ENCODE measurements around the gene GTSE1. TPM values are rescaled to one million over a fixed set of nuclear protein-coding genes. Genes with fewer than 3 reads are reported as not detected.

The GTSE1 gene
- total and polyA plus RNA-seq, 2 donors (not counting 1 experiment from before 2014, with no cell fraction given), result 2.0 to 3.6 TPM

DNA sequence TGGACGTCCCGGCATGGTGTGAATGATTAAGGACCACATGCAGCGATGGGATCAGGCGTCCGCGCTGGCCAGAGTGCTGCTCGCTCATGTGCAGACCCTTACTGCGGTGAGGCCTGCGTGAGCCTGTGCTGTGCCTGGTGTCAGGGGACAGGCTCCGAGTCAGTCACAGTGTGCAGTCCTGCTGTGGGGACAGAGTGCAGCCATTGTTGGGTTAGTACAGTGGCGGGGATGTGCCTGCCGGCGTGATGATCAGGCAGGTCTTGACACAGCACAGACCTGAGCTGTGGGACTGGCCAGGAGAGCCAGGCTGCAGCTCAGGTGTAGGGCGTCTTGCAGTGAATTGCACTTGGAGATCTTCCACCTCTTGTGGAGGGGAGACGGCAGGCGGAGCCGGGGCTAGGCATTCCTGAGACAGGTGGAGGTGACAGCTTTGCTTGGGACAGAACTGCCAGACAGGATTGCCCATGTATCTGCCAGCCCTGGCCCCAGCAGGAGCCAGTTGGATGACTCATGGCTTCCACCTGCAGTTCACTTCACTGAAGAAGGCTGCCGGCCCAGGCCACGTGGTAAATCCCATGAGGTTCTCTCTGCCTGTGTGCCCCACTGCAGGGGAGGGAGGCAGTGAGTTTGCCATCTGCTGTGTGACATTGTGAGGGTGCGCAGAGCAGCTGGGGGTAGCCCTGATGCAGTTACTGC is 56.2 kb downstream of the GTSE1 start:
- DNase-seq (ENCODE audit: low read depth in 2 of 2), result peak in 1 of 2 donors; percentile 58
- H3K9ac ChIP-seq (ENCODE audit: insufficient read depth, low read length), result no peak overlapping the region
- H3K36me3 ChIP-seq (ENCODE audit: control insufficient read depth, insufficient read depth, low read length), result peaks cover 34% of the 10 kb centered on the region
- H3K4me2 ChIP-seq (ENCODE audit: extremely low read depth, insufficient read depth, low read length), result no peak overlapping the region
- H3K9me3 ChIP-seq (ENCODE audit: control insufficient read depth, insufficient read depth, low read depth, low read length), result no peaks in the 10 kb centered on the region
- H3K27me3 ChIP-seq (ENCODE audit: control insufficient read depth, insufficient read depth, low read length), result no peaks in the 10 kb centered on the region
- no peaks in the 10 kb centered on the region for H3K79me2 ChIP-seq (ENCODE audit: control insufficient read depth, insufficient read depth, low read length)
- TF ChIP-seq, protein P1, sequence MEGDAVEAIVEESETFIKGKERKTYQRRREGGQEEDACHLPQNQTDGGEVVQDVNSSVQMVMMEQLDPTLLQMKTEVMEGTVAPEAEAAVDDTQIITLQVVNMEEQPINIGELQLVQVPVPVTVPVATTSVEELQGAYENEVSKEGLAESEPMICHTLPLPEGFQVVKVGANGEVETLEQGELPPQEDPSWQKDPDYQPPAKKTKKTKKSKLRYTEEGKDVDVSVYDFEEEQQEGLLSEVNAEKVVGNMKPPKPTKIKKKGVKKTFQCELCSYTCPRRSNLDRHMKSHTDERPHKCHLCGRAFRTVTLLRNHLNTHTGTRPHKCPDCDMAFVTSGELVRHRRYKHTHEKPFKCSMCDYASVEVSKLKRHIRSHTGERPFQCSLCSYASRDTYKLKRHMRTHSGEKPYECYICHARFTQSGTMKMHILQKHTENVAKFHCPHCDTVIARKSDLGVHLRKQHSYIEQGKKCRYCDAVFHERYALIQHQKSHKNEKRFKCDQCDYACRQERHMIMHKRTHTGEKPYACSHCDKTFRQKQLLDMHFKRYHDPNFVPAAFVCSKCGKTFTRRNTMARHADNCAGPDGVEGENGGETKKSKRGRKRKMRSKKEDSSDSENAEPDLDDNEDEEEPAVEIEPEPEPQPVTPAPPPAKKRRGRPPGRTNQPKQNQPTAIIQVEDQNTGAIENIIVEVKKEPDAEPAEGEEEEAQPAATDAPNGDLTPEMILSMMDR (conservative IDR thresholded peaks at IDR 0.05 in 1 of 2, IDR thresholded peaks at IDR 0.05 in 1 of 2; ENCODE audit: low read depth in 1 of 2, low read length in 2 of 2), result no peak
- no peak for TF ChIP-seq EZH2 (IDR thresholded peaks at IDR 0.05; ENCODE audit: low read length, missing control alignments)
- H3K4me3 ChIP-seq (replicated peaks in 1 of 4; ENCODE audit: control extremely low read depth in 1 of 4, insufficient read depth in 1 of 4, low read depth in 3 of 4, low read length in 4 of 4), result no peak overlapping the region
- no peaks in the 10 kb centered on the region for H4K20me1 ChIP-seq (ENCODE audit: control insufficient read depth, extremely low read depth, insufficient read depth, low read length)
- no peak overlapping the region for H2AFZ ChIP-seq (ENCODE audit: low read length)
- no peak overlapping the region for H3K27ac ChIP-seq (ENCODE audit: insufficient read depth, low read length)
- no peaks in the 10 kb centered on the region for H3K4me1 ChIP-seq (ENCODE audit: control insufficient read depth, extremely low read depth, insufficient read depth, low read length)

DNA sequence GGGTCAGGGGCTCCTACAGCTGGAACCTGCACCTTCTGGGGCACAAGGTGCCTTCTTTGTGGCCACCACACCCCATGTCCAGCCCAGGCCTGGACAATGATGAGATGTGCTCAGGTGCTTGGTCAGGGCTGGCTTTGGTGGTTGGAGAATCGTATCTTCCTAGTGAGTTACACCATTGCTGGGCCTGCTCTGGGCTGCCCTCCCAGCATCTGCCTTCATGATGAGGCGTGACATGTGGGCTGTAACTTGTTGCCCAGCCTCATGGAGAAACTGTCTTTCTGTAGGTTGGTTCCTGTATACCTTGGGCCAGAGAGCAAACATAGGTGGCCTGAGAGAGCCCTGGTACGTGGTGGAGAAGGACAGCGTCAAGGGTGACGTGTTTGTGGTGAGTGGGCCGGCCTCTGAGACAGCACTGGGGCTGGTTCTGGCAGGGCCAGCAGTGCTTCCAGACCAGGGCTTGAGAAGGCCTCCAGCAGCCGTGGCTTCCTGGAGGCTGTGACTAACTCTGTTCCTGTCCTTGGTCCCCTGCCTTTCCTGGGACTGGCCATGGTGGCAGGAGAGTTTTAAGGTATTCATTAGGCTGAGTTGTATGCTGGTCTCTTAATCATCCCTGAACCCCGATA is 56.9 kb downstream of the GTSE1 start:
- Histone ChIP-seq H2AFZ (ENCODE audit: low read length) (no peak overlapping the region), H3K4me3 (replicated peaks in 1 of 4; ENCODE audit: control extremely low read depth in 1 of 4, insufficient read depth in 1 of 4, low read depth in 3 of 4, low read length in 4 of 4) (no peak overlapping the region), H3K4me1 (ENCODE audit: control insufficient read depth, extremely low read depth, insufficient read depth, low read length) (no peaks in the 10 kb centered on the region), H3K4me2 (ENCODE audit: extremely low read depth, insufficient read depth, low read length) (no peak overlapping the region), H3K9ac (ENCODE audit: insufficient read depth, low read length) (no peak overlapping the region), H3K9me3 (ENCODE audit: control insufficient read depth, insufficient read depth, low read depth, low read length) (no peaks in the 10 kb centered on the region), H4K20me1 (ENCODE audit: control insufficient read depth, extremely low read depth, insufficient read depth, low read length) (no peaks in the 10 kb centered on the region), H3K36me3 (ENCODE audit: control insufficient read depth, insufficient read depth, low read length) (peaks cover 34% of the 10 kb centered on the region), H3K27me3 (ENCODE audit: control insufficient read depth, insufficient read depth, low read length) (no peaks in the 10 kb centered on the region), H3K79me2 (ENCODE audit: control insufficient read depth, insufficient read depth, low read length) (no peaks in the 10 kb centered on the region), H3K27ac (ENCODE audit: insufficient read depth, low read length) (no peak overlapping the region)
- TF ChIP-seq EZH2 (IDR thresholded peaks at IDR 0.05; ENCODE audit: low read length, missing control alignments), result no peak
- TF ChIP-seq, protein P1 (conservative IDR thresholded peaks at IDR 0.05 in 1 of 2, IDR thresholded peaks at IDR 0.05 in 1 of 2; ENCODE audit: low read depth in 1 of 2, low read length in 2 of 2), result no peak
- DNase-seq (ENCODE audit: low read depth in 2 of 2), result peak in 1 of 2 donors; percentile 22

DNA sequence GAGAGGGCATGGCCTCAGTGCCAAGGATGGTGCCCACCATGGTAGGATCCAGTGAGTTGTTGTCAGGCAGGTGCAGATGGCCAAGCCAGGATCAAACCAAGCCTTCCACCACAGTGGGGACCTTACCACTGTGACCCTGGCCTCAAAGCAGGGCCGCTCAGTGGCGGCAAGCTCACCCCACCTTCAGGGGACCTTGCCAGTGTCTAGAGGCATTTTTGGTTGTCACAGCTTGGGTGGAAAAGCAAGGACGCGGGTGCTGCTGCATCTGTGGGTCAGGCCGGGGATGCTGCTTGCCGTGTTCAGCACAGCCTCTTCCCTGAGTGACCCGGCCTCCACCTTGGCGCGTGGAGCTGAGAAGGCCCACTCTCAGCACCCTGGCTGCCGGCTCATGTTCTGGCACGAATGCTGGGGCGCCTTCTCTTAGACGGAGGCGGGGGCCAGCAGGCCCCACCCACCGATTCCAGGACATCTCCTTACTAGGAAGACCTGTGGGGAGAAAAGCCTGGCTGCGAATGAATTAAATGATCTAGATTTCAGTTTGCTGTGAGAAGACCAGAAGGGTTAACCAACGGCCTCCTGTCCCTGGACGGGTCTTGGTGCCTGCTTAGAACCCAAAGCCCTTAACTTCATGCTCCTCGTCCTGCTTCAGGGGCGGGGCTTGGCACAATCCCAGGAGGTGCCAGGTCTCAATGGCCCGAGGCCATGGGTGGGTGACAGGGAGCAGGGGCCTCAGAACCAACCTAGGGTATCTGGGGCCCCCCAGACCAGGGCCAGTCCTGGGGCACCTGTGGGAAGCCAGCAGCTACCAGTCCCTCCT is 57.7 kb downstream of the GTSE1 start:
- H4K20me1 ChIP-seq (ENCODE audit: control insufficient read depth, extremely low read depth, insufficient read depth, low read length), result no peaks in the 10 kb centered on the region

More for the DNA sequence above, 57.7 kb downstream of the GTSE1 start:
- Histone ChIP-seq H3K27ac (ENCODE audit: insufficient read depth, low read length) (no peak overlapping the region), H3K4me1 (ENCODE audit: control insufficient read depth, extremely low read depth, insufficient read depth, low read length) (no peaks in the 10 kb centered on the region), H3K4me3 (replicated peaks in 1 of 4; ENCODE audit: control extremely low read depth in 1 of 4, insufficient read depth in 1 of 4, low read depth in 3 of 4, low read length in 4 of 4) (no peak overlapping the region), H3K79me2 (ENCODE audit: control insufficient read depth, insufficient read depth, low read length) (no peaks in the 10 kb centered on the region), H3K27me3 (ENCODE audit: control insufficient read depth, insufficient read depth, low read length) (no peaks in the 10 kb centered on the region), H3K9ac (ENCODE audit: insufficient read depth, low read length) (no peak overlapping the region), H3K4me2 (ENCODE audit: extremely low read depth, insufficient read depth, low read length) (no peak overlapping the region), H2AFZ (ENCODE audit: low read length) (no peak overlapping the region), H3K36me3 (ENCODE audit: control insufficient read depth, insufficient read depth, low read length) (peaks cover 30% of the 10 kb centered on the region), H3K9me3 (ENCODE audit: control insufficient read depth, insufficient read depth, low read depth, low read length) (no peaks in the 10 kb centered on the region)
- no peak for TF ChIP-seq EZH2 (IDR thresholded peaks at IDR 0.05; ENCODE audit: low read length, missing control alignments)
- TF ChIP-seq, protein P1 (conservative IDR thresholded peaks at IDR 0.05 in 1 of 2, IDR thresholded peaks at IDR 0.05 in 1 of 2; ENCODE audit: low read depth in 1 of 2, low read length in 2 of 2), result no peak
- DNase-seq (ENCODE audit: low read depth in 2 of 2), result no peak

Measured in fibroblast of lung (primary cell).